OCI-LY1 (cell line): ENCODE data around the gene ARHGAP24.

Experiments
- H2AFZ ChIP-seq: fragments of 200-600 bp; sonication (generic), shearing (Covaris generic); 2 replicates; pipeline ENCODE4 v1.6.0; 2014; ENCODE audit warnings: antibody characterized with exemption, mild to moderate bottlenecking, low read length
- H3F3A ChIP-seq: fragments of 200-600 bp; sonication (generic), shearing (Covaris generic); 2 replicates; pipeline ENCODE4 v1.6.0; 2014; ENCODE audit warnings: mild to moderate bottlenecking, antibody characterized with exemption, low read length, moderate library complexity; ENCODE audit not compliant: insufficient read depth
- H3K27ac ChIP-seq: fragments of 200-600 bp; sonication (generic); 2 replicates; pipeline ENCODE4 v1.5.1; 2014; ENCODE audit warnings: low read length, mixed run types, mild to moderate bottlenecking, low read depth; ENCODE audit not compliant: poor library complexity, severe bottlenecking
- H3K27me3 ChIP-seq: fragments of 200-600 bp; sonication (generic); 2 replicates; pipeline ENCODE4 v1.6.0; 2014; ENCODE audit warnings: antibody characterized with exemption, mild to moderate bottlenecking, low read length, moderate library complexity; ENCODE audit not compliant: insufficient read depth
- H3K36me3 ChIP-seq: fragments of 200-600 bp; sonication (generic); 2 replicates; pipeline ENCODE4 v1.6.1; 2014; ENCODE audit warnings: mild to moderate bottlenecking, antibody characterized with exemption, low read length, moderate library complexity, mixed read lengths; ENCODE audit not compliant: insufficient read depth
- H3K4me1 ChIP-seq: fragments of 200-600 bp; sonication (generic); 2 replicates; pipeline ENCODE4 v1.5.1; 2014; ENCODE audit warnings: mild to moderate bottlenecking, low read length, moderate library complexity; ENCODE audit not compliant: insufficient read depth, severe bottlenecking
- H3K4me2 ChIP-seq: fragments of 200-600 bp; sonication (generic), shearing (Covaris generic); 2 replicates; pipeline ENCODE4 v1.6.1; 2014; ENCODE audit warnings: low read length
- H3K4me3 ChIP-seq: fragments of 200-600 bp; sonication (generic); 2 replicates; pipeline ENCODE4 v1.5.1; 2014; ENCODE audit warnings: low read length, low read depth, mild to moderate bottlenecking, mixed read lengths; ENCODE audit not compliant: poor library complexity, severe bottlenecking
- H3K79me2 ChIP-seq: fragments of 200-600 bp; shearing (Covaris generic); 2 replicates; pipeline ENCODE4 v1.6.1; 2016; ENCODE audit warnings: mixed run types, low read length, mixed read lengths; ENCODE audit not compliant: insufficient read depth
- H3K9ac ChIP-seq: fragments of 200-600 bp; sonication (generic), shearing (Covaris generic); 2 replicates; pipeline ENCODE4 v1.6.1; 2014; ENCODE audit warnings: mild to moderate bottlenecking, low read length, mixed read lengths
- H3K9me2 ChIP-seq: fragments of 200-600 bp; sonication (generic), shearing (Covaris generic); 2 replicates; pipeline ENCODE4 v1.6.1; 2014; ENCODE audit warnings: low read depth, mild to moderate bottlenecking, low read length, mixed read lengths
- H3K9me3 ChIP-seq: fragments of 200-600 bp; shearing (Covaris generic); 2 replicates; pipeline ENCODE4 v1.6.1; 2014; ENCODE audit warnings: low read length, mixed read lengths
- H4K20me1 ChIP-seq: fragments of 200-600 bp; sonication (generic), shearing (Covaris generic); 2 replicates; pipeline ENCODE4 v1.6.0; 2016; ENCODE audit warnings: mild to moderate bottlenecking, low read length; ENCODE audit not compliant: insufficient read depth
- EZH2 ChIP-seq: fragments of 200-600 bp; sonication (generic), shearing (Covaris generic); IDR thresholded peaks from 2 replicates; pipeline ENCODE4 v1.8.0; 2017; ENCODE audit warnings: borderline replicate concordance, mixed run types, mild to moderate bottlenecking, antibody characterized with exemption, low read length, moderate library complexity, mixed read lengths
- TF ChIP-seq, protein P1 (sequence below): fragments of 200-600 bp; sonication (generic), shearing (Covaris generic); IDR thresholded peaks from 2 replicates; pipeline ENCODE4 v1.5.1; 2017; ENCODE audit warnings: mild to moderate bottlenecking, antibody characterized with exemption, low read length, moderate library complexity, mixed read lengths

The ARHGAP24 gene

DNA sequence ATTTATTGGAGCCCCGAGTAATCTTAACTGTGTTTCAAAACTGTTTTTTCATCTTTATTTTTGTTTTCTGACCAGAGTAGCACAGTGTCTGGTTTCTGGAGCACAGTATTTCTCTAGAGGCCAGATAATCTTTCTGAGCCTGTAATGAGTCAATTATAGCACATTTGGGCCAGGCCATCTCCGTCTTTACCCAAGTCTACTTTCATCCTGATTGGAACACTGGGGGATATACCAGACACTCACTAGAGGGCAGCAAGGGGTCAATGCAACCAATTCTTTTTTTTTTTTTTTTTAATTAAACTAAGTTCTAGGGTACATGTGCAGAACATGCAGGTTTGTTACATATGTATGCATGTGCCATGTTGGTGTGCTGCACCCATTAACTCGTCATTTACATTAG is 282.0 kb downstream of the ARHGAP24 start:
- H3K4me1 ChIP-seq: peaks cover 8% of the 10 kb centered on the region

DNA sequence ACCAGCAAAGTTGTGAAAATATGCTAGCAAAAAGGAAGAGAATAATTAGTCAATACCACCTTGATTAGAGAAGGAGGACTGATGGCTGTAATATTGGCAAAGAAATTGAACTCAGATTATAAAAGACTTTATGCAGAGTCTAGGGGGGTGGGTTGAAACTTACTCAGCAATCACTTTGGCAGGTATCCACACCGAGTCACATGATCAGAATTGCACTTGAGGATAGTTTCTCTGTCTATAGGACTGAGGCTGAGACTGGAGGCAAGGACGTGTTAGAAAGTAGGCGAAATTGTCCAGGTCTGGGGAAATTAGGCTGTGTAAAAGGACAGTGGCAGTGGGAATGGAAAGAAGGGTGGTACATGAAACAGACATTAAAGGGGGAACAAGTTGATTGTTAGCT is 284.4 kb downstream of the ARHGAP24 start:
- H3K27me3 ChIP-seq: no peaks in the 10 kb centered on the region
- no peak overlapping the region for H2AFZ ChIP-seq
- peaks cover 70% of the 10 kb centered on the region for H3K36me3 ChIP-seq
- H3K27ac ChIP-seq: no peak overlapping the region
- no peaks in the 10 kb centered on the region for H3K9me2 ChIP-seq
- no peaks in the 10 kb centered on the region for H3K4me1 ChIP-seq
- H3K79me2 ChIP-seq: peaks cover 13% of the 10 kb centered on the region; the same call in 1 of the 2 replicates
- H3K4me2 ChIP-seq: no peak overlapping the region
- no peaks in the 10 kb centered on the region for H3F3A ChIP-seq
- H3K4me3 ChIP-seq: no peak overlapping the region
- H4K20me1 ChIP-seq: no peaks in the 10 kb centered on the region
- H3K9me3 ChIP-seq: no peaks in the 10 kb centered on the region
- no peak for TF ChIP-seq EZH2
- TF ChIP-seq, protein P1, sequence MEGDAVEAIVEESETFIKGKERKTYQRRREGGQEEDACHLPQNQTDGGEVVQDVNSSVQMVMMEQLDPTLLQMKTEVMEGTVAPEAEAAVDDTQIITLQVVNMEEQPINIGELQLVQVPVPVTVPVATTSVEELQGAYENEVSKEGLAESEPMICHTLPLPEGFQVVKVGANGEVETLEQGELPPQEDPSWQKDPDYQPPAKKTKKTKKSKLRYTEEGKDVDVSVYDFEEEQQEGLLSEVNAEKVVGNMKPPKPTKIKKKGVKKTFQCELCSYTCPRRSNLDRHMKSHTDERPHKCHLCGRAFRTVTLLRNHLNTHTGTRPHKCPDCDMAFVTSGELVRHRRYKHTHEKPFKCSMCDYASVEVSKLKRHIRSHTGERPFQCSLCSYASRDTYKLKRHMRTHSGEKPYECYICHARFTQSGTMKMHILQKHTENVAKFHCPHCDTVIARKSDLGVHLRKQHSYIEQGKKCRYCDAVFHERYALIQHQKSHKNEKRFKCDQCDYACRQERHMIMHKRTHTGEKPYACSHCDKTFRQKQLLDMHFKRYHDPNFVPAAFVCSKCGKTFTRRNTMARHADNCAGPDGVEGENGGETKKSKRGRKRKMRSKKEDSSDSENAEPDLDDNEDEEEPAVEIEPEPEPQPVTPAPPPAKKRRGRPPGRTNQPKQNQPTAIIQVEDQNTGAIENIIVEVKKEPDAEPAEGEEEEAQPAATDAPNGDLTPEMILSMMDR: no peak
- no peak overlapping the region for H3K9ac ChIP-seq

More for the DNA sequence above, 282.0 kb downstream of the ARHGAP24 start:
- Histone ChIP-seq H3K9me2 (no peaks in the 10 kb centered on the region), H3K79me2 (peaks cover 14% of the 10 kb centered on the region; the same call in 1 of the 2 replicates), H4K20me1 (no peaks in the 10 kb centered on the region), H3F3A (no peaks in the 10 kb centered on the region), H3K27ac (no peak overlapping the region), H3K4me3 (no peak overlapping the region), H3K4me2 (no peak overlapping the region), H2AFZ (no peak overlapping the region), H3K9ac (no peak overlapping the region), H3K36me3 (peaks cover 65% of the 10 kb centered on the region), H3K9me3 (no peaks in the 10 kb centered on the region), H3K27me3 (no peaks in the 10 kb centered on the region)
- no peak for TF ChIP-seq EZH2
- TF ChIP-seq, protein P1: peak; percentile 28; the same call in 1 of the 2 replicates

DNA sequence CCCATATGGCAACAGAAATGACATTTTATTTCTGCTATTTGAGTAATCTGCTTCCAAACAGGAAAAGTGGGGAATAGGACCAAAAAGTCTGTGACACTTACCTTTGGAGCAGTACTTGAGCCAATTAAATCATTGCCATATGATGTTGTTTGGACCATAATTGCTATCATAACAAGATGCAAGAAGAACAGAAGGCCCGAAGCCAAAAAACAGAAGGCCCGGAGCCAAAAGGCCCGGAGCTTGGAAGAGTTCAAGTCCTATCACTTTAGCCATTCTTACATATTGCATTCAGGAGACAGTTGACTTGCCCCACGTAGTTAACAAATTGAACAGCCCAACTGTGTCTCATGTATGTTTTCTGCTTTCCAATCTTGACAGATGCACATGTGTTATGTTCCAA is 285.6 kb downstream of the ARHGAP24 start:
- H3K9me2 ChIP-seq: no peaks in the 10 kb centered on the region
- no peaks in the 10 kb centered on the region for H3K27me3 ChIP-seq
- H3K4me1 ChIP-seq: no peaks in the 10 kb centered on the region
- peaks cover 64% of the 10 kb centered on the region for H3K36me3 ChIP-seq
- H3K9me3 ChIP-seq: no peaks in the 10 kb centered on the region
- no peaks in the 10 kb centered on the region for H4K20me1 ChIP-seq
- peaks cover 8% of the 10 kb centered on the region; the same call in 1 of the 2 replicates for H3K79me2 ChIP-seq
- no peak overlapping the region for H3K9ac ChIP-seq
- TF ChIP-seq, protein P1: no peak
- TF ChIP-seq EZH2: no peak
- no peak overlapping the region for H3K4me2 ChIP-seq
- no peaks in the 10 kb centered on the region for H3F3A ChIP-seq
- no peak overlapping the region for H3K27ac ChIP-seq
- no peak overlapping the region for H3K4me3 ChIP-seq
- H2AFZ ChIP-seq: no peak overlapping the region
